ENCODE measurements around the gene LMAN1.

DNA sequence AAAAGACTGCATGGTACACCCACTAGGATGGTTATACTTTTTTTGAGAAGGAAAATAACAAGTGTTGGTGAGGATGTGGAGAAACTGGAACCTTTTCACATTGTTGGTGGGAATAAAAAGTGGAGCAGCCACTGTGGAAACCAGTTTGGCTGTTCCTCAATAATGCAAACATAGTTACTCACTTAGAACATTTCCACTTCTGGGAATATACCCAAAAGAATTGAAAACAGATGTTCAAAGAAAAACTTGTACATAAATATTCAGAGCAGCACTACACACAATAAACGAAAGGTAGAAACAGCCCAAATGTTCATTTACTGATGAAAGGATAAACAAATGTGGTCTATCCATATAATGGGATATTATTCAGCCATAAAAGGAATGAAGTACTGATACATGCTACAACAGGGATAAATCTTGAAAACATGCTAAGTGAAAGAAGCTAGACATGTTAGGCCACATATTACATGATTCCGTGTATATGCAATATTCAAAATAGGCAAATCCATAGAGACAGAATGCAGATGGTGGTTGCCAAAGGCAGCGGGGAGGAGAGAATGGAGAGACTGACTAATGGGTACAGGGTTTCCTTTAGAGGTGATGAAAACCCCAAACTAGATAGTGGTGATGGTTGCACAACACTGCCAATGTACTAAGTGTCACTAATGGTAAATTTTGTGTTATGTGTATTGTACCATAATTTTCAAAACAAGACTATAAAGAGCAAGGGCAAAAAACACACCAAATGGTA, 20.9 kb upstream of the LMAN1 start:
- TF ChIP-seq, protein P1, sequence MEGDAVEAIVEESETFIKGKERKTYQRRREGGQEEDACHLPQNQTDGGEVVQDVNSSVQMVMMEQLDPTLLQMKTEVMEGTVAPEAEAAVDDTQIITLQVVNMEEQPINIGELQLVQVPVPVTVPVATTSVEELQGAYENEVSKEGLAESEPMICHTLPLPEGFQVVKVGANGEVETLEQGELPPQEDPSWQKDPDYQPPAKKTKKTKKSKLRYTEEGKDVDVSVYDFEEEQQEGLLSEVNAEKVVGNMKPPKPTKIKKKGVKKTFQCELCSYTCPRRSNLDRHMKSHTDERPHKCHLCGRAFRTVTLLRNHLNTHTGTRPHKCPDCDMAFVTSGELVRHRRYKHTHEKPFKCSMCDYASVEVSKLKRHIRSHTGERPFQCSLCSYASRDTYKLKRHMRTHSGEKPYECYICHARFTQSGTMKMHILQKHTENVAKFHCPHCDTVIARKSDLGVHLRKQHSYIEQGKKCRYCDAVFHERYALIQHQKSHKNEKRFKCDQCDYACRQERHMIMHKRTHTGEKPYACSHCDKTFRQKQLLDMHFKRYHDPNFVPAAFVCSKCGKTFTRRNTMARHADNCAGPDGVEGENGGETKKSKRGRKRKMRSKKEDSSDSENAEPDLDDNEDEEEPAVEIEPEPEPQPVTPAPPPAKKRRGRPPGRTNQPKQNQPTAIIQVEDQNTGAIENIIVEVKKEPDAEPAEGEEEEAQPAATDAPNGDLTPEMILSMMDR (conservative IDR thresholded peaks at IDR 0.05; ENCODE audit: low read length), result no peak
- no peak for TF ChIP-seq EZH2phosphoT487 (IDR thresholded peaks at IDR 0.05; ENCODE audit: borderline replicate concordance, low read depth, low read length)

Measured in OCI-LY7 (cell line).